GM21528 (cell line): ENCODE measurements around the gene SEMA4D.
"Not testable (repeated sequence)": the region's sequence is repeated elsewhere in the genome, so short reads cannot be mapped to it uniquely, and the experiment has no call there.

ENCODE experiments used
- ATAC-seq: cut with Tn5 transposase; IDR thresholded peaks from one replicate; pipeline ENCODE4 v1.9.1; 2021; ENCODE audit warnings: mild to moderate bottlenecking, moderate library complexity; ENCODE audit not compliant: unreplicated experiment, low FRiP score

Gene SEMA4D

DNA sequence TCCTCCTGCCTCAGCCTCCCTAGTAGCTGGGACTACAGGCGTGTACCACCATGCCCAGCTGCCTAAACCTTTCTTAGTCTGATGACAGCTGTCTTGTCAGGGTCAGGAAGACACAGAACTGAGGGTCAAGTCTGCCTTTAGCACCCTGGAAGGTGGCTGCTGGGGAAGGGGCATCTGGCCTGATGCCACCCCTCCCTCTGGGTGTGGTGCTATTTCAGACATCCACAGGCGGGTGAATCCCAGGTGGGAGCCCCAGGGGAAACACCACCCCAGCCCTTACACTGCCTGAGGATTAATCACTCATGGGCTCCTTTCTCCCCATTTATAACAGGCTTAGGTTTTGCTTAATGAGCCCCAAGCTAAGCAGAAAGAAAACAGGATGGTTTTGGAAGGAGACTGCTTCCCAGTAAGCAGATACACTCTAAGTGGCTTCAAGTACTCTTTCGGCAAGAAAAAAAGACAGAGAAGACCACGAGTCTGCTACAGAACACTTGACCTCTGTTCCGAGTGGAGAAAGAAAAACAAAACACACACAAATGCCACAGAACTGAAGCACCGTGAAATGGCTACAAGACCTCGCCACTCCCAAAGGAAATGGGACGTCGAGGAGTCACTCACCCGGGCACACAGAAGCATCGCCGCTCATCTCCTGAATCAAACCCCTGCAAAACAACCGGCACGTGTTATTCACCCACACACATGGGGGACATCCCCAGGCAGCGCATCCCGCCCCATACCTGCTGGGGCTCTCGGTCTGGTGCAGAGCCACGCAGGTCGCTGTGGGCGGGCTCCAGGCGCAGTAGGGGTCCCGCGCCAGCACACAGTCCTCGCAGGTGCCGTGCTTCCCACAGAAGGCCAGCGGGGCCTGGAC, 117.2 kb downstream of the SEMA4D start:
- no peak for ATAC-seq

DNA sequence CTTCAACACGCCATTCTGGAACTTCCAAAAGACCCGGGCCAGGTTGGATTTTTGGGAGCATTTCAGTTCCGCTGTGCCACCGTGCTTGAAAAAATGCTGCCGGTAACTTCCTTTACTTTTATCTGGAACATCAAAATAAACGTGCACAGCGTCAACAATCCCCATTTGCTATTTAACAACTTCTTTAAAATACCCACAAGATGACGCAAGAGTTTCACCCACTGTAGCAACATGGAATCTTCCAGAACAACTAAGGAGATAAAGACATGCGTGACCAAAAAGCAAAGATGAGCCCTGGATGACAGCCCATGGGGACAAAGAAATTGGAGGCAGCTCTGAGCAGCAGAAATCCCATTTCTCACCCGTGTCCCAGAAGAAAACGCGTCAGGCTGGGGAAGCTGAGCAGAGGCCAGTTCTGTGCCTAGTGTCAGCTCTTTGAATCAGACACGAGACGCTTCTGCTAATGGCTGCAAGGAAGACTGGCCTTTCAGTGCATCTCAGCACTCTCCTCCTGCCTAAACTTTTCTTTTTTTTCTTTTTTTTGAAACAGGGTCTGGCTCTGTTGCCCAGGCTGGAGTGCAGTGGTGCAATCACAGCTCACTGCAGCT, 118.3 kb downstream of the SEMA4D start:
- no peak for ATAC-seq

DNA sequence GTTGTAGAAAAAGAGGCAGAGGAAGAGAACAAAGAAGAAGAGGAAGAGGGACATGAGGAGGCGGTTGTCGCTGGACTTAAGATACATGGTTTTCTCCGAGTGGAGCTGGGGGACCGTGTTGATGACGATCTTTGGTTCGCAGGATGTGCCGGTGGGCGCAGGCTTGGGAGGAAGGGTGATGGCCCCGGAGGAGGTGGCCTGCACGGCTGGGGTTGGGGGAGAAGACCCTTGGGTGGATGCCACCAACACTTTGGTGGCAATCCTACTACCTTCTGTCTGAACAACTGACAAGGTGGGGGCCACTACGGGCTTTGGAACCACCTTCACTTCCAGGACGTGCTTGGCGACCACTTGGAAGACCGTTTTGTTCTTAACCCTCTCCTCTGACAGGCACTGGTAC, 118.9 kb downstream of the SEMA4D start:
- no peak for ATAC-seq

DNA sequence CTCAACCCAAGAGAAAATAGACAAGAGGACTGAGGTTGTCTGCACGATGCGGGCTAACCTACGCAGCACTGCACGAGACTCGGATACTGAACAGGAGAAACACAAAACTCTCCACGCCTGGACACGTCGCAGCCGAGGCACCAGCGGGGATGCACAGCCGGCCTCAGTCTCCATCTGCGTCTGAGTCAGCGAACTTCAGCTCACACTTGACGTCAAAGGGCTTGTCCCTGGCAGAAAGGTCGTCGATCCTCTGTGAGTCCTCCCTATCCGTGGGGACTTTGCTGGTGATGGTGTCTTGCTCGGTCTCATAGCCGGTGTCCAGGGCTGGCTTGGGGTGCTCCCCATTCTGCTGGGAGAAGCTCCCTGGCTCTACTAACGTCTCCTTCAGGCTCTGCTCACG, 119.4 kb downstream of the SEMA4D start:
- ATAC-seq: no peak

DNA sequence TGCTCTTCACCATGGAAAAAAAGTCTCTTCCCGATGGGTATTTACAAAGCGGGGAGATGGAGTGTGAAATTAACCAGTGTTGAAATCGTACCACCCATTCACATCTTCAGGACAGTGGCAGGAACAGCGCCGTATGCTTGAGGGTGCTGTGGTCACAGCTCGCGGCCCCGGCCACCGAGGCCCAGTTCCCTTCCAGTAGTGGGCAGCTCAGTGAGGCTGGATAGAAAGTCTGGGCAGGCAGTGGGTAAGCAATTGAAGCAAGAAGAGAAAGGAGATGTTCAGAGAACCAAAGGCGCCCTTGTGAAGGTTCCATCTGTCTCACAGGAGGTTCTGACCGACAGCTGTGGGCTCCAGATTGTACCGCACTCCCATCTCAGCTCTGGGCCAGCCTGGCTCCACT, 120.5 kb downstream of the SEMA4D start:
- no peak for ATAC-seq

DNA sequence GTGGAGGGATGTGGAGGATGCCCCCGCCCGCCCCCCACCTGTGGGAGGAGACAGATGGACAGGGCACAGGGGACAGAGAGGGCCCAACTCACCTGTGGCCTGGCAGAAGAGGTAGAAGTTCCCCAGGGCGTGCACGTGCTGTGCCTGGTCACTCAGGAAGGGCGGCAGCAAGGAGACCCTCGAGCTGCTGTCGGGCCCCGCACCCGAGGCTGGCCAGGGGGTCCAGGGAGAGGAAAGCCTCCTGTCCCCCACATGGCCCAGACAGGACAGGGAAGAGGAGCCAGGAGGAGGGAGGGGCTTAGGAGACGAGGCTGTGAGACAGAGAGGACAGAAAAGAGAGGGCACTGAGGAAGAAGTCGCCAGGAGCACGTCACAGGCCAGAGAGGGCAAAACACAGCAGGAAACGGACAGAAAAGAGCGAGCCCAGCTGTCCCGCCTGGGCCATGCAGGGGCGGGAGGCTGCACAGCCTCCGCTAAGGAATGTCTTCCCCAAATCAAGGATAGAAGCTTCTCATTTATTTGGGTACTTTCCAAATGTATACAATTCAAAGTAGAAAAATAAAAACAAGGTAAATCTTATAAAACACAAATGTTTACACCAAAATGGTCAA, 121.1 kb downstream of the SEMA4D start:
- ATAC-seq: no peak

DNA sequence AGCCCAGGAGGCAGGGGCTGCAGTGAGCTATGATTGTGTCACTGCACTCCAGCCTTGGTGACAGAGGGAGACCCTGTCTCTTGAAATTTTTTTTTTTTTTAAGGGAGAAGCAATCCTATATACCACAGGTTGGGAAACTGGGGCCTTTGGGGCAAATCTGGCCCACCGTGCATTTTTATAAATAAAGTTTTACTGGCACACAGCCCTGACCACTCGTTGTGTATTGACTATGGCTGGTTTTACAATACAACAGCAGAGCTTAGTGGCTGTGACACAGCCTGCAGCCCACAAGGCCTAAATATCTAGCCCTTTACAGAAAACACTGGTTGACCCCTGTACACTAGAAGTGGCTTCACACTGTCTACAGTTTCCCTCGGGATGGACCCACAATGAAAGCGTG, 121.6 kb downstream of the SEMA4D start:
- ATAC-seq: no peak

DNA sequence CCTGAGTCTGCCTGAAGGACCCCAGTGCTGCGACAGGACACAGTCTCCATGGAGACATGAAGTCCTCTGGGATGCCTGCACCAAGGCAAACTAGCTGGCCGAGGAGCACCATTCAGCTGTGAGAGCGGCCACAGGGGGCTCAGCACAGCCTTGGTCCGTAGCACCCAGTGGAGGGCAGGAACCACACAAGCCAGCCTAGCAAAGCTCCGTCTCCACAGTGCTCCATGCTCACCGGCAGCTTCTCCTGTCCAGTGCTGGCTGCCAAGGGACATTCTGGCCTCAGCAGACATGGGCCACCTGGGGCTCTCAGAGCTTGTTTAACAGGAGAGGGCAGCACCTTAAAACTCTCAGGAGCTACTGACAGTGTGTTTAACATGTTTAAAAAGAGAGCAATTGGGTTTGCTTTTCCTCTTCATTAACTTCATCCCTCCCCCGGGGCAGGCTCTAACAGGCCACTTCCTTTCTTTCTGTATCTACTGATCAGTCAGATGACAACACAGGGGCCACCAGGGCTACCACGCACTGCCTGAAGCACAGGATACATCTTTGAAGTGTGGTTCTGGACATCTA, 122.6 kb downstream of the SEMA4D start:
- ATAC-seq: peak; percentile 49

DNA sequence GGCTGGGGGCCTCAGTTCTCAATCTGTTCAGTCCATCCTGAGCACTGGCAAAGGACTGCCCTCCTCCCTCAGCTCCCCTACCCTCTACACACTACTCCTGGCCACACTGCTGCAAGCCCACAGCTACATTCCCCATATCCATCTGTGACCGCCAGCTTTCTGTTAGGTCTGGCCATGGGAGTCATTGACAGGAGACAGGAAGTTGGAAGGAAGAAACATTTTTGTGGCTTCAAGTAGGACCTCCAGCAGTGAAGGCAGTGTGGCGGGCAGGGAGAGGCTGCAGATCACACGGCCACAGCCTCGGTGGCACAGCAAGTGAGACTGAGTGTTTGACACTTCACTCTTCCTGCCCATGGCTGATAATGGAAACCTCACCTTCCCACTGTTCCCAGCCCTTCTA, 123.7 kb downstream of the SEMA4D start:
- ATAC-seq: no peak

DNA sequence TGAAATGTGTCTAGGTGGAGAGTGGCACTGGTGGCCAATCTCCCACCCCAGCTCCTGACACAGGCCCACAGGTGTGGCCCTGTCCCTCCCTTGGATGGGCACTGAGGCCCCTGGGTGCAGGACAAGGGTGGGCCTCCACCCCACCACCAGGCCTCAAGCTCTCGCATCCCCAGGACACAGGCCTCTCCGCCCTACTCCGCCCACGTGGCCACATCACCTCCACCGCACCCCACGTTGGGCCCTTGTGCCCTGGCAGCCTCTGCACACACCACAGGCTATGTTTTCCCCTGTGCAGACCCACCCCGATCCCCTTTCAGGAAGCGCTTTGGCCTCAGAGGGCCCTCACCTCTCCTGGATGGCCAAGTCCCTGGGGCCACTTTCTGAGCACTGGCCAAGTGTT, 124.9 kb downstream of the SEMA4D start:
- ATAC-seq: no peak

DNA sequence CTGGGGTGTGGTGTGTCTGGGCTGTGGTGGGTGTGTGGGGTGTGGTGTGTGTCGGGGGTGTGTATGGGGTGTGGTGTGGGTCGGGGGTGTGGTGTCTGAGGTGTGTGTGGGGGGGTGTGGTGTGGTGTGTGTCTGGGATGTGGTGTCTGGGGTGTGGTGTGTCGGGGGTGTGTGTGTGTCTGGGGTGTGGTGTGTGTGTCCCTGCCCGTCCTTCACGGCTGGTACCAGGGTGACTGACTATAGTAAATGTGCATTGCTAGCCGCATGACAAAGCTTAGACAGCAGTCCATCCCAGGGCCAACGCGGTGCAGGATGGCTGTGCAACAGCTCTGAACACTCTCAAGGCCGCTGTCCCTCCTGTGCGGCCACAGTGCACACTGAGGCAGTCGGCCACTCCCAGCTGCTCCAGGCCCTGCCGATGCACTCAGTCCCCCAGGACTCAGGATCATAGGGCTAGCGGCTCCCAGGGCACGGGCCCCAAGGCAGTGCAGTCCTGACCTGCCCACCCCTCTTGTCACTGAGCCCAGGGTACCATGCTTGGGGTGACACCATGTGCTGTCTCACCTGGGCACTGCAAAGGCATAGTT, 125.6 kb downstream of the SEMA4D start:
- no peak for ATAC-seq

DNA sequence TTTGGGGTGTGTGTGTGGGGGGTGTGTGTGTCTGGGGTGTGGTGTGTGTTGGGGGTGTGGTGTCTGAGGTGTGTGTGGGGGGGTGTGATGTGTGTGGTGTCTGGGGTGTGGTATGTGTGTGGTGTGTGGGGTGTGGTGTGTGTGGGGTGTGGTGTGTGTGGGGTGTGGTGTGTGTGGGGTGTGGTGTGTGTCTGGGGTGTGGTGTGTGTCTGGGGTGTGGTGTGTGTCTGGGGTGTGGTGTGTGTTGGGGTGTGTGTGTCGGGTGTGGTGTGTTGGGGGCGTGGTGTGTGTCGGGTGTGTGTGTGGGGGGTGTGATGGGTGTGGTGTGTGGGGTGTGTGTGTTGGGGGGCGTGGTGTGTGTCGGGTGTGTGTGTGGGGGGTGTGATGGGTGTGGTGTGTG, 126.1 kb downstream of the SEMA4D start:
- ATAC-seq: not testable (repeated sequence)

DNA sequence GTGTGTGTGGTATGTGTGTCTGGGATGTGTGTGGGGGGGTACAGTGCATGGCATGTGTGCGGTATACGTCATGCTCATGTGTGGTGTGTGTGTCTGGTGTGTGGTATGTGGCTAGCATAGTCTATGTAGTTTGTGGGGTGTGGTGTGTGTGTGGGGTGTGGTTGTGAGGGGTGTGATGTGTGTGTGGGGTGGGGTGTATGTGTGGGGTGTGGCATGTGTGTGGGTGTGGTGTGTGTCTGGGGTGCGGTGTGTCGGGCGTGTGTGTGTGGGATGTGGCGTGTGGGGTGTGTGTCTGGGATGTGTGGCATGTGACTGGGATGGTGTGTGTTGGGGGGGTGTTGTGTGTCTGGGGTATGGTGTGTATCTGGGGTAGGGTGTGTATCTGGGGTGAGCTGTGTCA, 127.3 kb downstream of the SEMA4D start:
- no peak for ATAC-seq

DNA sequence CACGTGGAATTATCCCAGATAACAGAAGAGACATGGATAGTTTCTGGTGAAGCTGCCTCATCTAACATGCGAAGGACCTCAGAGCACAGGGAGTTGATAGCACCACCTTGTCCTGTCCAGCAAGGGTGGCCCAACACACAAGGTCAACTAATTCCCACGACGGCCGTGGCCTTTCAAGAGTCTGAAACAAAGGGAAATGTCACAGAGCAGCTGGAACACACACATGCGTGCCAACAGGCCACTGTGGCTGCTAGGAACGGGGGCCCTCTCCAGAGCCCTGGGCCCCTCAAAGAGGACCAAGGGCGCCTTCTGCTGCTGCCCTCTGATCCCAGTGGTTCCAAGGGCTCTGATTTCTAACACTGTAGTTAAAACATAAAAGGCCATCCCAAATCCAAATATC, 128.9 kb downstream of the SEMA4D start:
- no peak for ATAC-seq

DNA sequence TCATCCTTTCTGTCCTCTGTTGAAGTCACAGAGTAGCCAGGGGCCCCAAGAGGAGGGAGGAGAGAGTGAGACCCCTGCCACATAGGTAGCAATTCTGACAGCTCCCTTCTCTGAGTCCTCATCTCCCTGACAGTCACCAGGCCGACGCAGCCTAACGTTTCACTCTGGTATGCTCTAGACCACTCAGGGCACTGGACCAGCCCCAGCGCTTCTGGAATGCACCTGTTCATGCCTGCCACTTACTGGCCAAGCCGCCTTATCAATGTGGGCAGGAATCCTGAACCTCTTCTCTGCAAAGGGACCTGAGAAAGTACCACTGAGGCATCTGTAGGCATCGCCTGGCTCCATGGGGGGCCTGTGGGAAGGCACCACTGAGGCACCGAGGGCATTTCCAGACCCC, 129.4 kb downstream of the SEMA4D start:
- no peak for ATAC-seq

DNA sequence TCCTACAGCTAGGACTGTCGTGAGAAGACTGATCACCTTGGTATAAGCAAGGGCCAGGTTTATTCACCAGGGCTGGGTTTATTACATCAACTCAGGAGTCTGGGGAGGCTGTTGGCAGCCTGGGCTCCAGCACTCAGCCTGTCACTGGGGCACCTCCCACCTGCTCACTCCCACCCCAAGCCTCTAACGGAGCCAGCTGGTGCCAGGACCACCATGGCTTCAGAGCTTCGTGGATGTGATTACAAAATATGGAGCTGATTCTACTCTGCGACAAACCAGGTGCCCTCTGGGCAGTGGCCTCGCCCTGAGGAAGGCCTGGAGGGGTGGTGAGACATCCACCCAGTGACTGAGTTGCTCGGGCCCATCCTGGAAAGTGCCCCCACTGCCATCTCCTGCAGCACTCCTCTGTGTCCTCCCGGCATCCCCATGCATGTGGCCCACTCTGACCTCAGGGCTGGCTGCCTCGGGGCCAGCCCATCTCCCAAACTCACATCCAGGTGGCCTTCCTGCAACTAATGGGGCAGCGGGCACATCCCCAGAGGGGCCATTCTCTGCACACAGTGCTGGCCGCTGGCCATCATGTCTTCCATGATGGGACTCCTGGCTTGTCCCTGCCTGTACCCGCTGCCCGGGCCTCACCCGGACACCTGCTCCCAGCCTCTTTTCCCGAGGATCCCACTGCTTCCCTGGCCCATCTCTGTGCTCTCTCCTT, 130.0 kb downstream of the SEMA4D start:
- no peak for ATAC-seq

DNA sequence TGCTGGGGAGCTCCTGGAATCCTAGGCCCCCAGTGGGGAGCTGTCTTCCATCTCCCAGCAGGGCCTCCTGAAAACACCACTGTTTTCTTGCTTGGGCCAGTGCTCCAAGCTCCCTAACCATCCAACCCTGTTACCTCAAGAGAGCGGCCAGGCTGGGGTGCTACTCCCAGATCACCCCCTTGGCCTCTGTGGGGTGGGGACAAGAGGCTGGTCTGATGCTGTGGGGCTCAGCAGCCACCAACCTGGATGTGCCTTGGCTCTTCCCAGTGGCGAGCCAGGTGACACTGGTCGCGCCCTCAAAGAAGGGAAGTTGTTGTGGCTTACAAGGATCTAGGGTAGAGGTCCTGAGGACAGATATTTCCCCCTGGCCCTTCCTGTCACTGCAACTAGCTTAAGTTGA, 130.6 kb downstream of the SEMA4D start:
- no peak for ATAC-seq

DNA sequence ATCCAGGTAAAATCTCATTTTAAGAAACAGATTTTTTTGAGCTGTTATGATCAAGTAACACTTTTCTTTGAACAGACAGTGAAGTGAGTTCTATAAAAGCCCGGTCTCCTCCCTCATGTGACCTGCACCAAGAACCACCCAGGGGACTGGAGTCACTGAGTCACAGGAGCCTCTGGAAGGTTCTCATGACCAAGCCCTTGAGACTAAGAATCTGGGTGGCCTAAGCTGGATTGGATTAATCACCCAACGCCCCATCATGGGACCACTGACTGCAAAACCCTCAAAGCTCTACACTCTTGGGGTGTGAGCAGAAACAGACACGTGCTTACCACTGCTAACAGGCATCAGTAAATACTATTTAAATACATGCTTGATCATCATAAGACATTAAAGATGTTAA, 131.2 kb downstream of the SEMA4D start:
- ATAC-seq: no peak

DNA sequence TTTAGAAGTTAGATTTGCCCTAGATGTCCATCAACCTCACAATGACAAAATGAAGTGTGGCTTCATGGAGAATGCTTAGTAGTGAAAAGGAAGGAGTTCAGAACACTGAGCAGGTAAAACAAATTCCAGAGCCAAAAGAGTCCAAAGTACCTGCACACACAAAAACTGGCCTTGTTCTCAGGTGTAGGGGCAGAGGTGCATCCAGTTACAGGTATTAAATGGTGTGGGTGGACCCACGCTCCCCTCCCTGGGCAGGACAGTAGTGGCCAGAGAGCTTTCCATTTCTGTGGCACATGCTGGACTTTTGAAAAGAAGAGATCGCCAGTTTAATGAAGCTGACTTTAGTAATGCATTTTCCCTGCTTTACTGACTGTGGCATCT, 132.4 kb downstream of the SEMA4D start:
- ATAC-seq: no peak

DNA sequence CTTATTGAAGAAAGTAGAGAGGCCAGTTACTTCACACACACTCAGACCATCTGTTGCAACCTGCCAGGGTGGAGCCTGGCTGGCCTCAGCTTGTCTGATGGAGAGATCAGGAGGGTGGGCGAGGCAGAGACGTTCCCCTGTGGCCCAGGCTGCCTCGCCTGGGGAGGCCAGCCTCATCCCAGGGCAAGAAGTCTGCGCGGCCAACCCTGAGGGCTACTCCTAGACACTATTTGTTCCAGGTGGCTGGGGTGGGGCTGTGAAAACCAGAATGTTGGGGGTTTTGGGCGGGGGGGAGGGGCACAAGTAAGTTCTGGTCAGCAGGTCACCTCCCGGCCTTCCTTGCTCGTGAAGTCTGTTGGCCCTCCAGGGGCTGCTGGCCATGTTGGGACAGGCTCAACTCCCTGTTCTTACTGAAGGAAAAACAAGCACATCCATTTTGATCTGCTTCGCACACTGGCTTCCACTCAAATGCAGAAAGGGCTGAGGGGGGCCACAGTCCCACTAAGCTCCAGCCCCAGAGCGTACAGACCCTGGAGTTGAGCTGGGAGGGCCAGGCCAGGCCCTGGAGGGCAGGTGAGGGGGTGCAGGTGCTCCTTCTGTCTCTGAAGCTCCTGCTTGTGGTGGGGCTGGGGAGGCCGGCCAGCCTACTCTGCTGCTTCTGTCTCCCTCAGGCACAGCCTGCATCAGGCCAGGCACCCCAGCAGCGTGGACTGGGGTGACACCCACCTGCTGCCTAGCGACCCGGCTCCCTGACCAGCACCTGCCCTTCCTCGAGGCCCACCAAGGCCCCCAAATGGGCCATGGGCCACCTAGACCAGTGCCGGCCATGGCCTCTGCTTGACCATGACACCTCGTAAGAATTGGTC, 133.0 kb downstream of the SEMA4D start:
- ATAC-seq: no peak
